Activated B cell treated with CpG ODN at 0.5 μM for 24 hours (primary cell): ENCODE measurements around the gene ATP8A1. TPM values are rescaled to one million over a fixed set of nuclear protein-coding genes. Genes with fewer than 3 reads are reported as not detected.
"Not testable (repeated sequence)": the region's sequence is repeated elsewhere in the genome, so short reads cannot be mapped to it uniquely, and the experiment has no call there.

Source experiments
- ATAC-seq: fragments of 200-7000 bp; cut with Tn5 transposase; one replicate; pipeline ENCODE4 v1.10.0; 2021; ENCODE audit warnings: low read depth, mild to moderate bottlenecking, moderate library complexity
- CTCF ChIA-PET: fragments of 350-600 bp; sonication (Branson Sonifier 250); formaldehyde crosslinking; loops from one replicate; lab custom pipeline; 2021; ENCODE audit warnings: antibody characterized with exemption; lab: Charles Lee
- POLR2A ChIA-PET: fragments of 350-600 bp; sonication (Branson Sonifier 250); formaldehyde crosslinking; loops from one replicate; lab custom pipeline; 2021; ENCODE audit warnings: antibody characterized with exemption; lab: Charles Lee
- DNase-seq: peaks from one replicate; pipeline ENCODE4 v3.0.0; 2022
- H3K27ac Mint-ChIP-seq: one replicate; pipeline ENCODE4 v1.8.0; 2020; ENCODE audit warnings: mixed read lengths
- H3K27me3 Mint-ChIP-seq: one replicate; pipeline ENCODE4 v1.8.0; 2021; ENCODE audit warnings: mixed read lengths
- H3K36me3 Mint-ChIP-seq: one replicate; pipeline ENCODE4 v1.8.0; 2021; ENCODE audit warnings: low read depth, mixed read lengths
- H3K4me1 Mint-ChIP-seq: one replicate; pipeline ENCODE4 v1.8.0; 2021; ENCODE audit warnings: mixed read lengths
- H3K4me3 Mint-ChIP-seq: one replicate; pipeline ENCODE4 v1.8.0; 2020; ENCODE audit warnings: mild to moderate bottlenecking, mixed read lengths
- H3K9me3 Mint-ChIP-seq: one replicate; pipeline ENCODE4 v1.8.0; 2020; ENCODE audit warnings: mixed read lengths
- CTCF ChIP-seq: fragments of 200-600 bp; IDR thresholded peaks from one replicate; pipeline ENCODE4 v1.8.0; 2022; ENCODE audit warnings: antibody characterized with exemption, mild to moderate bottlenecking
- intact Hi-C: fragments of 100-400 bp; cut with micrococcal nuclease; formaldehyde crosslinking; loops from one replicate; pipeline ENCODE4 v1.15.1; 2024
- total RNA-seq: library from RNA; stranded (reverse); gene quantifications from 2 replicates; pipeline ENCODE4 v1.2.3, GENCODE V29; 2022

ATP8A1 gene
- 27.9 and 35.6 TPM in 2 replicates for total RNA-seq

- DNase-seq (peak; percentile 93), ATAC-seq (peak; percentile 91)
- Mint-ChIP-seq H3K36me3 (peaks cover 14% of the 10 kb centered on the region), H3K27ac (peak within 1 kb of the TSS; percentile 99), H3K9me3 (peaks cover 6% of the 10 kb centered on the region), H3K27me3 (no peaks in the 10 kb centered on the region), H3K4me1 (peaks cover 41% of the 10 kb centered on the region), H3K4me3 (peak within 1 kb of the TSS; percentile 97)
- no peak for TF ChIP-seq CTCF
- intact Hi-C loops, result loop anchor here (1.0 to 5.0 kb wide), 8 partner anchors 11 to 665 kb away; partner anchors contain the start of genes BEND4 and SLC30A9
- CTCF ChIA-PET, result interaction anchor here (1.0 to 3.1 kb wide), 12 partner anchors 11 to 111 kb away, joined by 3 to 36 read pairs (median 4); no protein-coding TSS in a partner anchor
- POLR2A ChIA-PET, result interaction anchor here (0.7 to 3.4 kb wide), 20 partner anchors 11 to 667 kb away, joined by 3 to 95 read pairs (median 9); partner anchors contain the start of gene SLC30A9
Measured at GRCh38 chr4:42656944-42657792, at the start of gene ATP8A1. Gene ATP8A1 (minus strand): TSS chr4:42657105. CDS start chr4:42656873, 232 bp downstream.

- Mint-ChIP-seq H3K27me3 (peaks cover 3% of the 10 kb centered on the region), H3K4me3 (no peak overlapping the region), H3K36me3 (no peaks in the 10 kb centered on the region), H3K9me3 (no peaks in the 10 kb centered on the region), H3K27ac (no peak overlapping the region), H3K4me1 (no peaks in the 10 kb centered on the region)
- CTCF ChIA-PET, result no interaction called here
- ATAC-seq, result no peak
- no peak for DNase-seq
- intact Hi-C loops, result no loop called here
- POLR2A ChIA-PET, result interaction anchor here (0.7 kb wide), 1 partner anchor 65 kb away, joined by 4 read pairs; no protein-coding TSS in a partner anchor
- no peak for TF ChIP-seq CTCF
Measured at GRCh38 chr4:42706086-42706485, 49.2 kb upstream of the ATP8A1 start.

- Mint-ChIP-seq H3K4me3 (no peak overlapping the region), H3K27ac (no peak overlapping the region), H3K9me3 (peaks cover 8% of the 10 kb centered on the region), H3K36me3 (no peaks in the 10 kb centered on the region), H3K4me1 (no peaks in the 10 kb centered on the region), H3K27me3 (peaks cover 3% of the 10 kb centered on the region)
- intact Hi-C loops, result no loop called here
- ATAC-seq (no peak), DNase-seq (no peak)
- ChIA-PET POLR2A (no interaction called here), CTCF (no interaction called here)
- TF ChIP-seq CTCF, result no peak
Measured at GRCh38 chr4:42703813-42704212, 46.9 kb upstream of the ATP8A1 start.

GRCh38 chr4:42702895-42703294 lies 46.0 kb upstream of the ATP8A1 start:
- H3K27ac Mint-ChIP-seq, result no peak overlapping the region
- TF ChIP-seq CTCF, result no peak
- no peaks in the 10 kb centered on the region for H3K4me1 Mint-ChIP-seq
- ChIA-PET CTCF (no interaction called here), POLR2A (no interaction called here)
- intact Hi-C loops, result no loop called here
- no peaks in the 10 kb centered on the region for H3K27me3 Mint-ChIP-seq
- H3K4me3 Mint-ChIP-seq, result no peak overlapping the region
- no peak for ATAC-seq
- no peaks in the 10 kb centered on the region for H3K36me3 Mint-ChIP-seq
- DNase-seq, result no peak
- H3K9me3 Mint-ChIP-seq, result peaks cover 8% of the 10 kb centered on the region

GRCh38 chr4:42701780-42702179 lies 44.9 kb upstream of the ATP8A1 start:
- CTCF ChIA-PET, H3K27me3 Mint-ChIP-seq, intact Hi-C loops, H3K9me3 Mint-ChIP-seq, H3K4me3 Mint-ChIP-seq, H3K4me1 Mint-ChIP-seq, H3K36me3 Mint-ChIP-seq, POLR2A ChIA-PET, ATAC-seq, H3K27ac Mint-ChIP-seq, DNase-seq: not testable (repeated sequence)
